SH-SY5Y (cell line): ENCODE measurements around the gene FAM170B.

ENCODE experiments used
- GATA2 ChIP-seq: IDR thresholded peaks from 2 replicates; pipeline ENCODE4 v1.6.1; 2011; ENCODE audit warnings: mild to moderate bottlenecking, low read depth, low read length
- GATA3 ChIP-seq: IDR thresholded peaks from 2 replicates; pipeline ENCODE4 v1.6.1; 2011; ENCODE audit warnings: low read depth, mild to moderate bottlenecking, low read length, moderate library complexity

Gene FAM170B

GRCh38 chr10:49131507-49132361 lies 2.1 kb downstream of the FAM170B start:
- TF ChIP-seq GATA2: no peak
- TF ChIP-seq GATA3: no peak

GRCh38 chr10:49129376-49129775 lies 4.4 kb downstream of the FAM170B start:
- TF ChIP-seq GATA3: no peak
- TF ChIP-seq GATA2: no peak

GRCh38 chr10:49128854-49129253 lies 5.0 kb downstream of the FAM170B start:
- TF ChIP-seq GATA3: no peak
- TF ChIP-seq GATA2: no peak

- TF ChIP-seq GATA2: no peak
- TF ChIP-seq GATA3: no peak
These were observed 9.6 kb downstream of the FAM170B start for GRCh38 chr10:49123981-49124950.

GRCh38 chr10:49120911-49121310 lies 12.9 kb downstream of the FAM170B start:
- TF ChIP-seq GATA2 (no peak), GATA3 (no peak)

GRCh38 chr10:49119746-49120145 lies 14.1 kb downstream of the FAM170B start:
- no peak for TF ChIP-seq GATA3
- TF ChIP-seq GATA2: no peak

GRCh38 chr10:49118430-49119074 lies 15.3 kb downstream of the FAM170B start:
- TF ChIP-seq GATA3: no peak
- TF ChIP-seq GATA2: peak; percentile 48; the same call in 1 of the 2 replicates

- TF ChIP-seq GATA2 (no peak), GATA3 (no peak)
These were observed 16.3 kb downstream of the FAM170B start for GRCh38 chr10:49117376-49118070.

- TF ChIP-seq GATA3: no peak
- no peak for TF ChIP-seq GATA2
These were observed 17.1 kb downstream of the FAM170B start for GRCh38 chr10:49116509-49117375.

GRCh38 chr10:49115796-49116508 lies 17.9 kb downstream of the FAM170B start:
- no peak for TF ChIP-seq GATA2
- no peak for TF ChIP-seq GATA3

GRCh38 chr10:49115015-49115795 lies 18.6 kb downstream of the FAM170B start, which contains the start of gene VSTM4:
TSS of gene VSTM4 (minus strand) at chr10:49115522. CDS start at chr10:49115485, 37 bp downstream.
- TF ChIP-seq GATA3 (no peak), GATA2 (no peak)
